D721Med (cell line): ENCODE results near the gene ADAT3.

Source experiments
- DNase-seq: peaks from one replicate; pipeline ENCODE4 v3.0.0; 2011; ENCODE audit warnings: low spot score; ENCODE audit not compliant: insufficient read length
- FAIRE-seq: peaks from 2 replicates; lab custom pipeline; 2011; peaks lifted over from hg19 to GRCh38; lab: Jason Lieb, UNC
- CTCF ChIP-seq: IDR thresholded peaks from 2 replicates; pipeline ENCODE4 v1.5.1; 2012; ENCODE audit warnings: mild to moderate bottlenecking, control low read depth; ENCODE audit not compliant: insufficient read depth; ENCODE audit errors: missing control alignments

ADAT3 gene

GRCh38 chr19:1863328-1863637 lies 41.9 kb upstream of the ADAT3 start, which contains the start of gene KLF16:
Gene KLF16 (minus strand): TSS chr19:1863579. CDS start chr19:1863497, 82 bp downstream.
- DNase-seq (no peak), FAIRE-seq (no peak)

GRCh38 chr19:1863638-1864479 lies 41.3 kb upstream of the ADAT3 start:
- DNase-seq = peak; percentile 84
- TF ChIP-seq CTCF = no peak
- FAIRE-seq = no peak

More at GRCh38 chr19:1863328-1863637, 41.9 kb upstream of the ADAT3 start, which contains the start of gene KLF16:
- no peak for TF ChIP-seq CTCF

GRCh38 chr19:1864480-1865171 lies 40.6 kb upstream of the ADAT3 start:
- peak; percentile 58 for TF ChIP-seq CTCF
- FAIRE-seq (no peak), DNase-seq (no peak)

GRCh38 chr19:1865172-1866010 lies 39.8 kb upstream of the ADAT3 start:
- FAIRE-seq = no peak
- TF ChIP-seq CTCF = no peak
- no peak for DNase-seq

- DNase-seq (no peak), FAIRE-seq (no peak)
- TF ChIP-seq CTCF = no peak
Measured at GRCh38 chr19:1866693-1867348, 38.4 kb upstream of the ADAT3 start.

GRCh38 chr19:1867349-1867724 lies 37.9 kb upstream of the ADAT3 start:
- DNase-seq (no peak), FAIRE-seq (no peak)
- TF ChIP-seq CTCF = no peak
